GM19372 (cell line): ENCODE results near the gene SHISA7.

Experiments used
- ATAC-seq: cut with Tn5 transposase; IDR thresholded peaks from one replicate; pipeline ENCODE4 v1.9.1; 2021; ENCODE audit warnings: mild to moderate bottlenecking, low read depth, moderate library complexity; ENCODE audit not compliant: unreplicated experiment

Gene SHISA7

GRCh38 chr19:55391702-55392615 is 51.1 kb downstream of the SHISA7 start:
- ATAC-seq: no peak

- ATAC-seq: no peak
Observed at GRCh38 chr19:55391191-55391670, 51.9 kb downstream of the SHISA7 start.

GRCh38 chr19:55390461-55390880 is 52.6 kb downstream of the SHISA7 start:
- no peak for ATAC-seq

- no peak for ATAC-seq
Observed at GRCh38 chr19:55389386-55390317, 53.4 kb downstream of the SHISA7 start.

- no peak for ATAC-seq
Observed at GRCh38 chr19:55387736-55388497, 55.2 kb downstream of the SHISA7 start.

GRCh38 chr19:55386493-55386971 is 56.6 kb downstream of the SHISA7 start:
- ATAC-seq: no peak

GRCh38 chr19:55385724-55386492 is 57.2 kb downstream of the SHISA7 start, which contains the start of gene RPL28:
Gene RPL28, plus strand, starts transcription at chr19:55385932. Its CDS starts 426 bp downstream, at chr19:55386358.
- peak; percentile 62 for ATAC-seq

- ATAC-seq: peak; percentile 46
Observed at GRCh38 chr19:55384920-55385723, 58.0 kb downstream of the SHISA7 start.

GRCh38 chr19:55384131-55384919 is 58.8 kb downstream of the SHISA7 start, which contains the start of gene TMEM238:
Gene TMEM238, minus strand, starts transcription at chr19:55384292. Its CDS starts 33 bp downstream, at chr19:55384259.
- ATAC-seq: no peak

GRCh38 chr19:55383279-55384130 is 59.6 kb downstream of the SHISA7 start:
- no peak for ATAC-seq

- no peak for ATAC-seq
Observed at GRCh38 chr19:55382522-55383054, 60.5 kb downstream of the SHISA7 start.

GRCh38 chr19:55382013-55382412 is 61.1 kb downstream of the SHISA7 start:
- ATAC-seq: no peak

- no peak for ATAC-seq
Observed at GRCh38 chr19:55379174-55379573, 63.9 kb downstream of the SHISA7 start.
